Stimulated activated CD4-positive, alpha-beta T cell treated with anti-CD3 and anti-CD28 coated beads, TNF-alpha, amount 100 ng/mL, for 4 hours (primary cell): ENCODE results near the gene GLMP.

Experiments used
- DNase-seq, 3 experiments: peaks; one replicate each; pipeline ENCODE4 v3.0.0-alpha.2; 2020; ENCODE audit warnings: low read depth in 3 of 3

Gene GLMP

GRCh38 chr1:156248323-156248683 is 47.2 kb downstream of the GLMP start:
- DNase-seq = no peak

- DNase-seq = no peak
Observed at GRCh38 chr1:156247460-156248322, 47.8 kb downstream of the GLMP start, which contains the start of gene PAQR6. TSS of gene PAQR6 (minus strand) at chr1:156248056. CDS start at chr1:156246731, 1,325 bp downstream.

GRCh38 chr1:156246781-156247459 is 48.6 kb downstream of the GLMP start:
- no peak for DNase-seq

GRCh38 chr1:156246241-156246780 is 49.2 kb downstream of the GLMP start:
- DNase-seq = no peak

GRCh38 chr1:156245451-156246232 is 49.8 kb downstream of the GLMP start:
- DNase-seq = no peak

GRCh38 chr1:156244712-156245111 is 50.8 kb downstream of the GLMP start:
- DNase-seq = no peak

GRCh38 chr1:156244126-156244525 is 51.4 kb downstream of the GLMP start:
- DNase-seq = no peak

- DNase-seq = no peak
Observed at GRCh38 chr1:156242738-156243137, 52.7 kb downstream of the GLMP start.
